Endothelial cell of umbilical vein (primary cell): ENCODE measurements around the gene RBBP4. TPM values are rescaled to one million over a fixed set of nuclear protein-coding genes. Genes with fewer than 3 reads are reported as not detected.

Experiments used
- BruUV-seq: library from RNA; stranded (reverse); fragments of 400-500 nt; replicated peaks from 2 replicates; lab custom pipeline; 2021; lab: Mats Ljungman, UMichigan
- CTCF ChIA-PET: fragments of 300-600, 350-600 bp; sonication (Branson Sonifier 250); formaldehyde crosslinking; loops from one replicate; lab custom pipeline; 2021; ENCODE audit warnings: antibody characterized with exemption, inconsistent platforms; lab: Charles Lee
- POLR2A ChIA-PET: fragments of 300-600, 350-600 bp; sonication (Branson Sonifier 250); formaldehyde crosslinking; loops from one replicate; lab custom pipeline; 2021; ENCODE audit warnings: antibody characterized with exemption, inconsistent platforms; lab: Charles Lee
- DNase-seq: peaks from one replicate; pipeline ENCODE4 v3.0.0-alpha.2; 2011; ENCODE audit warnings: low read depth, low spot score
- FAIRE-seq: peaks from 2 replicates; lab custom pipeline; 2011; peaks lifted over from hg19 to GRCh38; lab: Jason Lieb, UNC
- H2AFZ ChIP-seq: 2 replicates; pipeline ENCODE4 v1.6.0; 2012; ENCODE audit warnings: low read depth, low read length, control low read depth, inconsistent platforms
- H3K27ac ChIP-seq: 2 replicates; pipeline ENCODE4 v1.5.1; 2011; ENCODE audit warnings: low read depth, mild to moderate bottlenecking, control low read depth, low read length, moderate library complexity; ENCODE audit not compliant: insufficient read depth
- H3K27me3 ChIP-seq, 2 experiments: 2 replicates each; pipeline versions ENCODE4 v1.6.0 to v1.6.1; 2011; ENCODE audit warnings: low read length in 2 of 2, mixed read lengths in 1 of 2; ENCODE audit not compliant: control insufficient read depth in 2 of 2, insufficient read depth in 2 of 2
- H3K36me3 ChIP-seq, 2 experiments: 2 replicates in 1 of 2; 3 replicates in 1 of 2; pipeline ENCODE4 v1.5.1; 2011; ENCODE audit warnings: low read length in 2 of 2, mild to moderate bottlenecking in 1 of 2, moderate library complexity in 1 of 2; ENCODE audit not compliant: control insufficient read depth in 2 of 2, insufficient read depth in 2 of 2; ENCODE audit errors: extremely low read depth in 1 of 2
- H3K4me1 ChIP-seq: 3 replicates; pipeline ENCODE4 v1.5.1; 2011; ENCODE audit warnings: mild to moderate bottlenecking, low read length; ENCODE audit not compliant: control insufficient read depth, insufficient read depth; ENCODE audit errors: extremely low read depth
- H3K4me2 ChIP-seq: 2 replicates; pipeline ENCODE4 v1.6.1; 2011; ENCODE audit warnings: low read length, control low read depth, mixed read lengths; ENCODE audit not compliant: insufficient read depth
- H3K4me3 ChIP-seq, 3 experiments: fragments of 200-600 bp in 1 of 3; sonication (generic), shearing (Covaris generic) in 1 of 3; replicated peaks in 1 of 3; 2 replicates each; pipeline ENCODE4 v1.5.1; 2011 to 2016; ENCODE audit warnings: control low read depth in 3 of 3, low read length in 3 of 3, mild to moderate bottlenecking in 2 of 3, inconsistent platforms in 1 of 3, low read depth in 1 of 3, moderate library complexity in 1 of 3; ENCODE audit not compliant: insufficient read depth in 1 of 3
- H3K79me2 ChIP-seq: 2 replicates; pipeline ENCODE4 v1.6.0; 2012; ENCODE audit warnings: low read length, inconsistent platforms; ENCODE audit not compliant: control insufficient read depth, insufficient read depth
- H3K9ac ChIP-seq: replicated peaks from 2 replicates; pipeline ENCODE3; 2011; ENCODE audit warnings: low read length, control low read depth; ENCODE audit not compliant: insufficient read depth; ENCODE audit errors: extremely low read depth
- H3K9me1 ChIP-seq: replicated peaks from 3 replicates; pipeline ENCODE4 v1.6.0; 2011; ENCODE audit warnings: mild to moderate bottlenecking, low read length; ENCODE audit not compliant: control insufficient read depth, insufficient read depth; ENCODE audit errors: extremely low read depth
- H3K9me3 ChIP-seq: replicated peaks from 2 replicates; pipeline ENCODE4 v1.5.1; 2012; ENCODE audit warnings: low read length, inconsistent platforms; ENCODE audit not compliant: control insufficient read depth, insufficient read depth
- H4K20me1 ChIP-seq: replicated peaks from 2 replicates; pipeline ENCODE3; 2011; ENCODE audit warnings: mild to moderate bottlenecking, low read length; ENCODE audit not compliant: control insufficient read depth, insufficient read depth; ENCODE audit errors: extremely low read depth
- EZH2 ChIP-seq: IDR thresholded peaks from 2 replicates; pipeline ENCODE4 v1.6.1; 2012; ENCODE audit warnings: borderline replicate concordance, low read depth, mild to moderate bottlenecking, moderate library complexity, low read length, inconsistent platforms; ENCODE audit not compliant: severe bottlenecking
- FOS ChIP-seq: IDR thresholded peaks from 2 replicates; pipeline ENCODE4 v1.6.1; 2011; ENCODE audit warnings: mild to moderate bottlenecking, low read length, moderate library complexity, borderline replicate concordance; ENCODE audit not compliant: insufficient read depth
- GATA2 ChIP-seq: IDR thresholded peaks from 2 replicates; pipeline ENCODE4 v1.7.0; 2011; ENCODE audit warnings: low read depth, mild to moderate bottlenecking, moderate library complexity, mixed read lengths, low read length; ENCODE audit not compliant: insufficient read length, insufficient read depth
- JUN ChIP-seq: IDR thresholded peaks from 2 replicates; pipeline ENCODE4 v1.6.1; 2011; ENCODE audit warnings: borderline replicate concordance, low read depth; ENCODE audit not compliant: insufficient read length, insufficient read depth
- MYC ChIP-seq: IDR thresholded peaks from one replicate; pipeline ENCODE4 v1.6.1; 2011; ENCODE audit warnings: mild to moderate bottlenecking, low read depth, low read length
- POLR2A ChIP-seq: IDR thresholded peaks from 2 replicates; pipeline ENCODE4 v1.6.1; 2012; ENCODE audit warnings: low read depth, mild to moderate bottlenecking, control low read depth, low read length
- POLR2AphosphoS5 ChIP-seq: IDR thresholded peaks from 2 replicates; pipeline ENCODE4 v1.6.1; 2012; ENCODE audit warnings: low read depth, mild to moderate bottlenecking, control low read depth, low read length, moderate library complexity; ENCODE audit not compliant: insufficient read depth
- dilution Hi-C: fragments of 300-500 bp; cut with MboI; formaldehyde crosslinking; loops from one replicate; pipeline ENCODE4 v1.15.0; 2019; ENCODE audit warnings: low sequenced_read_pairs; ENCODE audit not compliant: extremely low pct_ligation_motif_present
- intact Hi-C: fragments of 100-400 bp; cut with micrococcal nuclease; formaldehyde crosslinking; loops from one replicate; pipeline ENCODE4 v1.10.0; 2022
- polyA plus RNA-seq, 4 experiments: library from polyadenylated mRNA; depleted of rRNA in 3 of 4; stranded (reverse) in 3 of 4; unstranded in 1 of 4; fragments of >200 nt; gene quantifications; 2 replicates each; pipeline versions ENCODE4 v1.2.1 to v1.2.3, GENCODE V29; 2011 to 2012; ENCODE audit warnings: missing spikeins in 1 of 4
- total RNA-seq: library from RNA; stranded (reverse); gene quantifications from 2 replicates; pipeline ENCODE4 v1.2.3, GENCODE V29; 2021
- TF ChIP-seq, protein P1 (sequence below), 2 donors: IDR thresholded peaks; 1 replicate in 1 of 2; 2 replicates in 1 of 2; pipeline ENCODE4 v1.5.1; 2011; ENCODE audit warnings: low read length in 2 of 2, mild to moderate bottlenecking in 2 of 2, moderate library complexity in 2 of 2, control low read depth in 1 of 2, inconsistent platforms in 1 of 2, low read depth in 1 of 2; ENCODE audit not compliant: insufficient read depth in 1 of 2; ENCODE audit errors: extremely low read depth in 1 of 2
- TF ChIP-seq, protein P2 (sequence below): IDR thresholded peaks from 2 replicates; pipeline ENCODE4 v1.6.1; 2011; ENCODE audit not compliant: insufficient read depth, insufficient read length

RBBP4 gene
- total and polyA plus RNA-seq, 2 donors (not counting 3 experiments of a cell fraction or from before 2014, with no cell fraction given) = 84.9 to 241 TPM

DNA sequence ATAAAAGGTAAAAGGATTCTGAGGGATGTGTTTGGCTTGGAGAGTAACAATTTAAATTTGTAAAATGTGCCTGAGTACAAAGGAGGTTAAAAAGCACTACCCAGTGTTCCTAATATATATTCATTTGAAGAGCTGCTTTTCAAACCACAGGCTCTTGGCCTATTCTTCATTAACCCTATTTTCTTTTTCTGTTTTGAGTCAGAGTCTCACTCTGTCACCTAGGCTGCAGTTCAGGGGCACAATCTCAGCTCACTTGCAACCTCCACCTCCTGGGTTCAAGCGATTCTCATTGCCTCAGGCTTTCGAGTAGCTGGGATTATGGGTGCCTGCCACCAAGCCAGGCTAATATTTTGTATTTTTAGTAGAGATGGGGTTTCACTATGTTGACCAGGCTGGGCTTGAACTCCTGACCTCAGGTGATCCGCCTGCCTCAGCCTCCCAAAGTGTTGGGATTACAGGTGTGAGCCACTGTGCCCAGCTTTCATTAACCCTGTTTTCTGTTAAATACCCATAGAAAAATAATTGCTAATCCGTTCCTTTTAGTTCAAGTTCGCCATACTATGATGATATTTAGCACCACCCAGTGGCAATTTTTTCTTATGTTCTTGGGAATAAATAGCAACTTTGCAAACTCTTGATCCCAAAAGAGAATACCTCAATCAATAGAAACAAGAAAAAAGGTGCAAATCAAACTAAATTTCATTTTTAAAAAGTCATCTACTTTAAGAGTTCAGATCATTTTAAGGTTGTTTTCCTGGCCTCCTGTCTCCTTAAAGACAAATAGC is 31.1 kb upstream of the RBBP4 start:
- TF ChIP-seq, protein P1, sequence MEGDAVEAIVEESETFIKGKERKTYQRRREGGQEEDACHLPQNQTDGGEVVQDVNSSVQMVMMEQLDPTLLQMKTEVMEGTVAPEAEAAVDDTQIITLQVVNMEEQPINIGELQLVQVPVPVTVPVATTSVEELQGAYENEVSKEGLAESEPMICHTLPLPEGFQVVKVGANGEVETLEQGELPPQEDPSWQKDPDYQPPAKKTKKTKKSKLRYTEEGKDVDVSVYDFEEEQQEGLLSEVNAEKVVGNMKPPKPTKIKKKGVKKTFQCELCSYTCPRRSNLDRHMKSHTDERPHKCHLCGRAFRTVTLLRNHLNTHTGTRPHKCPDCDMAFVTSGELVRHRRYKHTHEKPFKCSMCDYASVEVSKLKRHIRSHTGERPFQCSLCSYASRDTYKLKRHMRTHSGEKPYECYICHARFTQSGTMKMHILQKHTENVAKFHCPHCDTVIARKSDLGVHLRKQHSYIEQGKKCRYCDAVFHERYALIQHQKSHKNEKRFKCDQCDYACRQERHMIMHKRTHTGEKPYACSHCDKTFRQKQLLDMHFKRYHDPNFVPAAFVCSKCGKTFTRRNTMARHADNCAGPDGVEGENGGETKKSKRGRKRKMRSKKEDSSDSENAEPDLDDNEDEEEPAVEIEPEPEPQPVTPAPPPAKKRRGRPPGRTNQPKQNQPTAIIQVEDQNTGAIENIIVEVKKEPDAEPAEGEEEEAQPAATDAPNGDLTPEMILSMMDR (IDR thresholded peaks at IDR 0.05; ENCODE audit: extremely low read depth in 1 of 2, insufficient read depth in 1 of 2, low read depth in 1 of 2, low read length in 2 of 2) = no peak
- TF ChIP-seq POLR2A (no peak), FOS (no peak), JUN (no peak), GATA2 (no peak), EZH2 (no peak), MYC (no peak), POLR2AphosphoS5 (no peak)
- TF ChIP-seq, protein P2, sequence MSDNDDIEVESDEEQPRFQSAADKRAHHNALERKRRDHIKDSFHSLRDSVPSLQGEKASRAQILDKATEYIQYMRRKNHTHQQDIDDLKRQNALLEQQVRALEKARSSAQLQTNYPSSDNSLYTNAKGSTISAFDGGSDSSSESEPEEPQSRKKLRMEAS = no peak
- CTCF ChIA-PET = interaction anchor here (0.7 to 3.5 kb wide), 19 partner anchors 10 to 218 kb away, joined by 3 to 66 read pairs (median 3); partner anchors contain the start of gene ZBTB8B
- Histone ChIP-seq H3K27me3 (no peaks in the 10 kb centered on the region), H3K4me2 (no peak overlapping the region), H3K4me3 (no peak overlapping the region), H3K4me1 (no peaks in the 10 kb centered on the region), H2AFZ (no peak overlapping the region), H3K9me1 (peaks cover 3% of the 10 kb centered on the region), H3K9me3 (no peaks in the 10 kb centered on the region), H3K9ac (no peak overlapping the region), H3K27ac (no peak overlapping the region), H3K79me2 (no peaks in the 10 kb centered on the region), H4K20me1 (no peaks in the 10 kb centered on the region), H3K36me3 (no peaks in the 10 kb centered on the region)
- FAIRE-seq = no peak
- DNase-seq = peak; percentile 45
- POLR2A ChIA-PET = no interaction called here
- intact Hi-C loops = loop anchor here (1.0 kb wide), 1 partner anchor 100 kb away; no protein-coding TSS in a partner anchor
- dilution Hi-C loops = no loop called here
- BruUV-seq = no TSS peak
